Neural progenitor cell (in vitro differentiated cells): ENCODE data around the gene ZC3H7A.
"Not testable (repeated sequence)": the region's sequence is repeated elsewhere in the genome, so short reads cannot be mapped to it uniquely, and the experiment has no call there.

Experiments
- CTCF ChIP-seq: fragments of 200-600 bp; sonication (generic); IDR thresholded peaks from 2 replicates; pipeline ENCODE4 v1.5.1; 2017; ENCODE audit warnings: antibody characterized with exemption, mild to moderate bottlenecking
- EZH2 ChIP-seq: fragments of 200-600 bp; sonication (generic); IDR thresholded peaks from 2 replicates; pipeline ENCODE4 v1.6.1; 2017; ENCODE audit warnings: antibody characterized with exemption, mild to moderate bottlenecking, moderate library complexity
- EZH2phosphoT487 ChIP-seq: fragments of 200-600 bp; sonication (generic); IDR thresholded peaks from 2 replicates; pipeline ENCODE4 v1.6.1; 2017; ENCODE audit warnings: antibody characterized with exemption

DNA sequence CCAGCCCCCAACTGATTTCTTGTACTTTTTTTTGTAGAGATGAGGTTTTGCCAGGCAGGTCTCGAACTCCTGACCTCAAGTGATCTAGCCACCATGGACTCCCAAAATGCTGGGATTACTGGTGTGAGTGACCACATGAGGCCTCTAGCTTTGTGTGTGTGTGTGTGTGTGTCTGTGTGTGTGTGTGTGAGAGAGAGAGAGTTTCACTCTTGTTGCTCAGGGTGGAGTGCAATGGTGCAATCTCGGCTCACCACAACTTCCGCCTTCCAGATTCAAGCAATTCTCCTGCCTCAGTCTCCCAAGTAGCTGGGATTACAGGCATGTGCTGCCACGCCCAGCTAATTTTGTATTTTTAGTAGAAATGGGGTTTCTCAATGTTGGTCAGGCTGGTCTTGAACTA is 17.7 kb upstream of the ZC3H7A start:
- not testable (repeated sequence) for TF ChIP-seq EZH2phosphoT487, CTCF, EZH2
